ENCODE measurements around the gene MTCH2.

Gene MTCH2

DNA sequence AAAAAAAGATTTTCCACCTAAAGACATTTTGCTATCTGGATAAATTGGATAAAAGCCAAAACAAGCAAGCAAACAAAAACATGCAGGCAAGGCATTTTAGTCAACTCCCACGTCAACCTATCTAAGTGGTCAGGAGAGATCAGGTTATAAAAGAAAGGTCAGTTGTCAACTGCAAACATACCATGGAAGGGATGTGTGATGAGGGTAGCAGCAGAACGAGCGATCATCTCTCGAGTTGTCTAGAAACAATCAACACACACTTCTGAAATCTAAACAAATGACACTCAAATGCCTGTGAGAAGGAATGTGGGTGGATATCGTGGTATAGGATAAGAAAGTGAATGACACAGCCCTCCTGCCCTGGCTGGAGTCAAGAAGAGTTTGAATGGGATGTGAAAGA, 10.9 kb downstream of the MTCH2 start:
- no peak for DNase-seq

GRCh38 chr11:47628026-47628425, 14.3 kb downstream of the MTCH2 start:
- DNase-seq, result no peak

GRCh38 chr11:47626234-47626633, 16.1 kb downstream of the MTCH2 start:
- DNase-seq, result no peak

DNA sequence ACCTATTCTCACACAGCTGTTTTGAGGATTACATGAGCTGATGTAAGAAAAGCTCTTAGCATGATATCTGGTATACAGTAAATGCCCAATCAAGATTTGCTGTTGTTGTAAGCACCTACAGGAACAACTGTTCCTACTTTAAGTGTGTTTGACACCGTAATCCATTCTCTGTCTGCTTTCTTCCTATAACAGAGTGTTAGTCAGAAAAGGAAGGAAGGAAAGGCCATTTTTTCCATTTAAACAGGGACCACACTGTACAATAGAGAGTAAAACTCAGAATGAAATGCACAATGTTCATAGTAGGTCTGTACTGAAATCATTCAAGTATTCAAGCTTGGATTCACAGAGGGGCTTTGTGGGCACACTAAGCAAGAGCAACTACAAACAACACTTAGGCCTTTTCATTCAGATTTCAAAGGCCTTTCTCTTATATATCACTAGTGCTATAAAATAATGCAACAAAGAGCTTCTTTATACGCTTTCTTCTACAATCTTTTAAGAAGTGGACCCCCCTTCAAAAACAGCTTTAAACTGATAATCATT, 21.5 kb downstream of the MTCH2 start:
- no peak for DNase-seq

- DNase-seq, result no peak
Measured at GRCh38 chr11:47617417-47617809, 24.9 kb downstream of the MTCH2 start.

- no peak for DNase-seq
Measured at GRCh38 chr11:47616726-47617416, 25.5 kb downstream of the MTCH2 start.

GRCh38 chr11:47615249-47615648, 27.1 kb downstream of the MTCH2 start:
- no peak for DNase-seq

GRCh38 chr11:47611348-47611794, 31.0 kb downstream of the MTCH2 start:
- DNase-seq, result no peak

DNA sequence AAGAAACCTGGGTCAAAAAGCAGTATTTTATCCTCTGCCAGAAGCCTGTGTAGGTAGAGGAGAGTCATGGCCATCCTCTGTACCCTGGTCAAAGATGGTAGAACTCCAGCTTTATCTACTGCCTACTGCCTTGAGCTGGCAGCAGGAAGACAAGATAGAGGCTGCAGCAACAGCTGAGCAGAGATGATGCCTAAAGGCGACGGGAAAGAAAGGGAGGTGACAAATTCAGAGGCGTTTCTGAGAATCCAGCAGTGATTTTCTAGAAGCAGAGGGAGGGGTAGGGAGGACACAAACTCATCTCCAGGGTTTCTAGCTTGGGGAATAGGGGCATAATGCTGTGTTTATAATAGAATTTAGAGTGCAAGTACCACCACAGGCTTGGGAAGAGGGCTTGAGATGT, 32.7 kb downstream of the MTCH2 start:
- no peak for DNase-seq

DNA sequence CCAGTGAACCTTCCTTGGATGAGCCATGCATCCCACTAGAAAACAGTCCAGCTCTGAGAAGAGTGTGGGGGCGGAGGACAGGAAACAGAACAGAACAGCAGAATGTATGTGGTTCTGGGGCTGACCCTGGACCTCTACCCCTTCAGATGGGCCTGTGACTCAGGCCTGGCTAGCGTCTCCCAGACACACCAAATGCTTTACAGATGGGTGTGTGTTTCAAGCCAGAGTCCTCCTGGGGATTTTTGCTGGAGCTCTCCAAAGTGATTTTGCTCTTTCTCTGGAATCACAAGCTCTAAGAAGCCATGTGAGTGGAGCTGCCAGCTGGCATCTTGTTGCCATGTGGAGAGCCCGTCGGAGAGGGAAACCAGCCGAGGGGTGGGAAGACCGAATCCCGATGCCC, 35.0 kb downstream of the MTCH2 start:
- DNase-seq, result no peak

- no peak for DNase-seq
Measured at GRCh38 chr11:47606731-47607130, 35.6 kb downstream of the MTCH2 start.

DNA sequence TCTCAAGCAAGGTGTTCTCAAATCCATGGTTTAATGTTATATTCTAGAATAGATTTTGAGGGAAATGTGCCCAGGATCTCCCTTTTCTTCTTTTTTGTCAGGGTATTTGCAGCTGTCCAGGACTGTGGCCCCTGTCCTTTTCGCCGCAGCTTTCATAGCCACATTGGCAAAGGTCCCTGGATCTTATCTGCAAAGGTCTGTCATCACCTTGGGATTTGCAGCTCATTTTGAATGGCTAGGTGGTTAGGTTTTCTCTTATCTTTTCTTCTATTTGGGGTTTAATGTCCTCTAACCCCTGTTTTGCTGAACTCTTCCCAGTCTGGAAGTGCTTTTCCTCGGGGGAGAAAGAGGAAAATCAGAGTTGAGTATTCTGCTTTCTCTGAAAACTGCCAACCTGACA, 36.4 kb downstream of the MTCH2 start:
- DNase-seq, result no peak

DNA sequence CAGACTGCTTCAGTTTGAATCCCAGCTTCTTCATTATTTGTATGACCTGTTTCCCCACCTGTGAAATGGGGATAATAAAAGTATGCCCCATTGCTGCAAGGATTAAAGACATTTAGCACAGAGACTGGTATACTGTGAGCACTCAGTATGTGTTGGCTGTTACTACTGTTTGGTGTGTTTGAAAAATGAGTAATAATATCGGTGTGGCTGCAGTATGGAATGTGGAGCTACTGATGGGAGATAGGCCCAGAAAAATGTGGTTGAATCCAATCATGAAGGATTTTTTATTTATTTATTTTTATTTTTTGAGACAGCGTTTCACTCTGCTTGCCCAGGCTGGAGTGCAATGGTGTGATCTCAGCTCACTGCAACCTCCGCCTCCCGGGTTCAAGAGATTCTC, 39.1 kb downstream of the MTCH2 start:
- DNase-seq, result no peak

- no peak for DNase-seq
Measured at GRCh38 chr11:47599902-47600301, 42.5 kb downstream of the MTCH2 start.

DNA sequence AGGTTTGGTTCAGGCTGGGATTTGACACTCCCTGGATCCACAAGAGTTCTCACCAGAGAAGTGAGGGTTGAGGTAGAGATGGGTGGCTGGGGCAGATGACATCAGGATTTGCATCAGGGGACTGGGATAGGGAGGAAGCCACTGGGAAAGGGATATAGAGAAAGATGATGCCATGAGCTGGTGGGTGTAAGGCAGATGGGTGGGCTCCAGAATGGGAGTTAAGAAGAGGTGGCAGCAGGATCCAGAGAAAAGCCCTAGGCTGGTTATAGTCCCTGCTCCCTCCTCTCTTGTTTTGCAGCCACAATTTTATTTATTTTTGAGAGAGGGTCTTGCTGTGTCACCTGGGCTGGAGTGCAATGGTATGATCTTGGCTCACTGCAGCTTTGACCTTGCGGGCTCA, 46.4 kb downstream of the MTCH2 start:
- no peak for DNase-seq

GRCh38 chr11:47595029-47595428, 47.3 kb downstream of the MTCH2 start:
- DNase-seq, result no peak

- no peak for DNase-seq
Measured at GRCh38 chr11:47593934-47594855, 48.2 kb downstream of the MTCH2 start, which contains the start of gene C1QTNF4. Gene C1QTNF4, minus strand, starts transcription at chr11:47594411. Its CDS starts 3,601 bp downstream, at chr11:47590810.

- no peak for DNase-seq
Measured at GRCh38 chr11:47593492-47593933, 48.8 kb downstream of the MTCH2 start.

- no peak for DNase-seq
Measured at GRCh38 chr11:47592970-47593369, 49.4 kb downstream of the MTCH2 start.

GRCh38 chr11:47592251-47592650, 50.1 kb downstream of the MTCH2 start:
- DNase-seq, result no peak

- DNase-seq, result no peak
Measured at GRCh38 chr11:47591764-47592163, 50.6 kb downstream of the MTCH2 start.

DNA sequence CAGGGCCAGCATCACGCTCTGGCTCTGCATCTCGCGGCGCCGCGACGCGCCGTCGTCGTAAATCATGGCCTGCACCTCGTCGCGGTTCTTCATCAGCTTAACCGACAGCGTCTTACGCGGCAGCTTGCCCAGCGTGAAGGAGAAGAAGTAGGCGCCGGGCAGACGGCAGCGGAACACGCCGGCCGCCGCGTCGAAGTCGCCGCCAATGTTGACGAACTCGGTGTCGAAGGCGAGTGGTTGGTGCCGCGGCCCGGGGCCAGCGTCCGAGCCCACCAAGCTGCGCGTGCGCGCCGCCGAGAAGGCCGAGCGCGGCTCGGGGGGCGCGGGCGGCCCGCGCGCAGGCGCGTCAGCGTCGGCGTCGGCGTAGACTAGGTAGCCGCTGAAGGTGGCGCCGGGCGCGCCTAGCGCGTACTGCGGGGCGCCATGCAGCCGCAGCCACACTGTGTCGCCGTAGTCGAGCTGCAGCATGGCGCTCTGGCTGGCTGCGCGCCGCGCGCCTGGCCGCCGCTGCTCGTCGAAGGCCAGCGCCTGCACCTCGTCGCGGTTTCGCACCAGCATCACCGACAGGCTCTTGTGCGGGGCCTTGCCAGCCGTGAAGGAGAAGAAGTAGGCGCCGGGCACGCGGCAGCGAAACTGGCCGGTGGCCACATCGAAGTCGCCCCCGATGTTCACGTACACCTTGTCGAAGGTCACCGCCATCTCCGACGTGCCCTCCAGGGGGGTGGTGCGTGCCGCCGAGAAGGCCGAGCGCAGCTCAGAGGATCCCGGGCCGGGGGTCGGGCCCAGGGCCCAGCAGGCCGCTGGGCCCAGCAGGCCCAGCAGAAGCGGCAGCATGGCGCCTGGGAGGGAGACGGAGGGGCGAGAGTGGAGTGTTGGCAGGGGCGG, 52.1 kb downstream of the MTCH2 start:
- no peak for DNase-seq

- DNase-seq, result no peak
Measured at GRCh38 chr11:47589584-47589976, 52.8 kb downstream of the MTCH2 start.

Measured in central memory CD4-positive, alpha-beta T cell (primary cell).